K562 (cell line): ENCODE data around the gene ANKRD13A. TPM values are rescaled to one million over a fixed set of nuclear protein-coding genes. Genes with fewer than 3 reads are reported as not detected.

Experiments
- ARHGAP35 ChIP-seq: fragments of 450-650 bp; IDR thresholded peaks from 2 replicates; pipeline ENCODE4 v1.6.1; 2018; ENCODE audit not compliant: partially characterized antibody
- ARID1B ChIP-seq: fragments of 450-650 bp; IDR thresholded peaks from 2 replicates; pipeline ENCODE4 v1.6.1; 2016; ENCODE audit warnings: antibody characterized with exemption, mild to moderate bottlenecking, inconsistent platforms
- ARID2 ChIP-seq: fragments of 450-650 bp; IDR thresholded peaks from 2 replicates; pipeline ENCODE4 v1.6.1; 2017; ENCODE audit warnings: antibody characterized with exemption, mild to moderate bottlenecking
- ARID4B ChIP-seq: sonication (generic); formaldehyde crosslinking; IDR thresholded peaks from 2 replicates; pipeline ENCODE4 v1.8.0; 2022; ENCODE audit warnings: mild to moderate bottlenecking, missing genetic modification reagents
- FIP1L1 ChIP-seq: fragments of 200-400 bp; formaldehyde crosslinking; IDR thresholded peaks from 2 replicates; pipeline ENCODE4 v1.6.1; 2018; ENCODE audit warnings: mild to moderate bottlenecking, low read depth, low read length; ENCODE audit not compliant: poor library complexity, severe bottlenecking
- GATAD2B ChIP-seq: fragments of 450-650 bp; IDR thresholded peaks from 2 replicates; pipeline ENCODE4 v1.6.1; 2017; ENCODE audit warnings: mild to moderate bottlenecking, borderline replicate concordance
- IFI16 ChIP-seq: fragments of 250-450 bp; sonication (Bioruptor Pico); IDR thresholded peaks from 2 replicates; pipeline ENCODE4 v2.1.2; 2022; ENCODE audit warnings: mild to moderate bottlenecking, inconsistent platforms
- MBD2 ChIP-seq: sonication (generic); IDR thresholded peaks from 2 replicates; pipeline ENCODE4 v1.6.1; 2016; ENCODE audit warnings: low read depth, borderline replicate concordance
- PTTG1 ChIP-seq: fragments of 450-650 bp; IDR thresholded peaks from 2 replicates; pipeline ENCODE4 v1.6.1; 2016; ENCODE audit warnings: low read depth, mild to moderate bottlenecking, missing genetic modification characterization, missing compliant biosample characterization
- RBFOX2 ChIP-seq: fragments of 200-400 bp; formaldehyde crosslinking; IDR thresholded peaks from 2 replicates; pipeline ENCODE4 v1.6.1; 2017; ENCODE audit warnings: low read depth, mild to moderate bottlenecking, low read length, moderate library complexity
- RFX5 ChIP-seq: IDR thresholded peaks from 2 replicates; pipeline ENCODE4 v1.6.1; 2011; ENCODE audit warnings: low read depth, mild to moderate bottlenecking, improper control_type of control experiment, low read length
- SNAPC5 ChIP-seq: fragments of 250-450 bp; sonication (Bioruptor Pico); IDR thresholded peaks from 2 replicates; pipeline ENCODE4 v1.8.0; 2021; ENCODE audit warnings: moderate library complexity, mild to moderate bottlenecking, inconsistent platforms
- STAT5A ChIP-seq: IDR thresholded peaks from 2 replicates; pipeline ENCODE4 v1.6.1; 2012; ENCODE audit warnings: low read length, inconsistent platforms, borderline replicate concordance
- TCF7L2 ChIP-seq: fragments of 150-350 bp; IDR thresholded peaks from 2 replicates; pipeline ENCODE4 v1.6.1; 2016; ENCODE audit warnings: low read depth, mild to moderate bottlenecking, low read length, moderate library complexity
- TRIM28 ChIP-seq: fragments of 450-650 bp; IDR thresholded peaks from 2 replicates; pipeline ENCODE4 v1.6.1; 2017
- USF1 ChIP-seq: sonication (generic); formaldehyde crosslinking; IDR thresholded peaks from 2 replicates; pipeline ENCODE4 v1.9.0; 2022; ENCODE audit warnings: mild to moderate bottlenecking, missing genetic modification reagents
- YBX1 ChIP-seq: fragments of 450-650 bp; IDR thresholded peaks from 2 replicates; pipeline ENCODE4 v1.7.1; 2016; ENCODE audit warnings: mild to moderate bottlenecking
- ZKSCAN1 ChIP-seq: fragments of 150-350 bp; IDR thresholded peaks from 2 replicates; pipeline ENCODE4 v1.6.1; 2016; ENCODE audit warnings: low read depth, low read length
- ZNF274 ChIP-seq: IDR thresholded peaks from 2 replicates; pipeline ENCODE4 v1.6.1; 2011; ENCODE audit warnings: low read depth, mild to moderate bottlenecking, low read length, moderate library complexity, borderline replicate concordance
- ZNF280A ChIP-seq: fragments of 450-650 bp; IDR thresholded peaks from 2 replicates; pipeline ENCODE4 v1.6.1; 2018; ENCODE audit warnings: mild to moderate bottlenecking, low read depth; ENCODE audit not compliant: partially characterized antibody
- ZNF408 ChIP-seq: fragments of 250-450 bp; sonication (Bioruptor Pico); IDR thresholded peaks from 2 replicates; pipeline ENCODE4 v1.4.0; 2020; ENCODE audit warnings: low read depth, mild to moderate bottlenecking, moderate library complexity
- ZNF76 ChIP-seq: fragments of 250-450 bp; sonication (Bioruptor Pico); IDR thresholded peaks from 2 replicates; pipeline ENCODE4 v1.4.0; 2020; ENCODE audit warnings: mild to moderate bottlenecking, moderate library complexity, borderline replicate concordance
- ZNF778 ChIP-seq: fragments of 450-650 bp; formaldehyde crosslinking; IDR thresholded peaks from 2 replicates; pipeline ENCODE4 v1.4.0; 2020; ENCODE audit warnings: mild to moderate bottlenecking, moderate library complexity
- polyA plus RNA-seq, 8 experiments: library from polyadenylated mRNA; depleted of rRNA in 4 of 8; stranded (reverse) in 5 of 8; unstranded in 3 of 8; fragments of >200 nt; fragmentation: Nextera tagmentation in 2 of 8; fragmentation: Illumina TruSeq in 1 of 8; extraction: Ambion mirVana in 2 of 8; extraction: Trizol in 1 of 8; gene quantifications; 2 replicates each; pipeline versions ENCODE4 v1.2.1 to v1.2.3, GENCODE V29; 2011 to 2014; ENCODE audit warnings: inconsistent platforms in 1 of 8, missing spikeins in 1 of 8
- total RNA-seq, 7 experiments: library from RNA; depleted of rRNA in 6 of 7; stranded (reverse); fragments of >200 nt in 6 of 7; fragmentation: Illumina TruSeq in 2 of 7; extraction: Trizol in 2 of 7; gene quantifications; 2 replicates each; pipeline versions ENCODE4 v1.2.1 to v1.2.3, GENCODE V29; 2011 to 2021; ENCODE audit warnings: low replicate concordance in 1 of 7

Gene ANKRD13A
- total and polyA plus RNA-seq, 9 of the 15 experiments (the other 6 are each of a cell fraction or from before 2014, with no cell fraction given), result 5.0 to 55.0 (median 41.5) TPM

GRCh38 chr12:109998904-109999648 lies at the start of gene ANKRD13A (continued):
- TF ChIP-seq ZKSCAN1 (no peak), MBD2 (peak; percentile 99), ZNF778 (CRISPR knock-in tag) (no peak), TCF7L2 (peak; percentile 100), IFI16 (CRISPR knock-in tag) (no peak), ARHGAP35 (no peak), ARID1B (peak; percentile 65), RFX5 (no peak), PTTG1 (no peak), ARID2 (no peak), USF1 (CRISPR knock-in tag) (peak; percentile 66), ZNF408 (CRISPR knock-in tag) (no peak), ZNF76 (CRISPR knock-in tag) (no peak), RBFOX2 (peak; percentile 95), TRIM28 (no peak; the same call in 1 of the 2 replicates), STAT5A (0 out of 2 replicates have a peak, but pooled peaks have one; percentile 18), SNAPC5 (CRISPR knock-in tag) (no peak), GATAD2B (peak; percentile 93; the same call in 1 of the 2 replicates), ZNF274 (no peak), FIP1L1 (no peak), ARID4B (CRISPR knock-in tag) (peak; percentile 73), ZNF280A (no peak), YBX1 (no peak)
